ENCODE measurements around the gene IL1RAPL1.

The IL1RAPL1 gene

DNA sequence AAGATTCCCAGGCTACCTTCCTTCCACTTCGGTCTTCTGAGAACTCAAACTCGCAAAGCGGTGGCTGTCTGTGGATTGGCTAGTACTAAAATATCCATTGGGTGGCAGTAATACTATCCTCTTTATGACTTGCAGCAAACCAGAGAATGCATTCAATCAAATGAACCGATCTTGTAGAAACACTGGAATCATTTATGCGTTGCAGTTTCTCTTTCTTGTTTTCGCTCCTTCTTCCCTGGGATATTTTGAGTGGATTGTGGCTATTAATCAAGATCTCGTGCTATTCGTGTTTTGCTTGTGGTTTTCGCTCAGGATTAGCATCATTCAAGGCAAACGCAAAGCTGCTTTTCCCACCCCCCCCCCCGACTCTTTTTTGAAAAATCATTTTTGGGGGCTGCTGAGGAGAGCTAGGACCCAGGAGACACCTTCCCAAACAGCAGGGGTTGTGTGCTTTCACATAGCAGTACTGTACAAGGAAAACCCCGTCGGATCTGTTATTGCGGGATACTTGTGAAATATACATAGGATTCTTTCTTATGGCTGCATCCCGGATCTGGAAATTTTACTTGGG, at the start of gene IL1RAPL1:
Gene IL1RAPL1 (plus strand): TSS at position 466 of the 571 bp plus-strand sequence.
- no peak for DNase-seq

DNA sequence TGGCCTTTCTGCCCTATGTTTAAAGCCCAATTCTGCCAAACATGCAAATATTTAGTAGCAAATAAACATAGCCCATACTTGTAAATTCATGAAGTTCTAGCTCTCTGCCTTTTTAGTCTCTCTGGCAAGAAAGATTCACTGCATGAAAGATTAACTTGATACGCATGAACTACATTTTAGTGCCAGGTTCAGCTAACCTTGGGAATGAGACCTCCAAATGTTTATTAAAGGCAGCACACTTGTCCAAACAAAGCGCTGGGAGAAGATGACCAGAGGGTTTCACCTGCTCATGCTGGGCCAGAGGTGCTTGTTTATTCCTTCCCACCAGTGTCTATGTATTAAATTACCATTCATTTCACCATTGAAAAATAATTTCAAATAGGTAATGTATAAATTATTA, 44.5 kb upstream of the IL1RAPL1 start:
- DNase-seq = no peak

DNA sequence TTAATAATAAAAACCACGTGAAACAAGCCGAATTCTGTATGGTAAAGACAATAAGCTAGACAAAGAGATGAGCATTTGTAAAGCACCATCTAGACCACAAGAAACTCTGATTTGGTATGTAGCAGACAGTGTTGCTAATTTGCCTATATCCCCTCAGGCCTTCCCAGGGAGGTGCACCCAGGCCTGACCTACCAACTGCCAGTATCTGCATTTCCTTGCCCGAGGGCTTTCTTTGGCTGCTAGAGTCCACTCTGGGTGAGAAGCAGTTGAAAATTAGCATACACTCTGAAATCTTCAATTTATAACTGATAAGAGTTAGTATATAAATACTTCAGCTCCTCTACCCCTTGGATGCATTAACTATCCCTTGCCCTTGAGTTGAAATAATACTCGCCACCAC, 37.4 kb upstream of the IL1RAPL1 start:
- no peak for DNase-seq

DNA sequence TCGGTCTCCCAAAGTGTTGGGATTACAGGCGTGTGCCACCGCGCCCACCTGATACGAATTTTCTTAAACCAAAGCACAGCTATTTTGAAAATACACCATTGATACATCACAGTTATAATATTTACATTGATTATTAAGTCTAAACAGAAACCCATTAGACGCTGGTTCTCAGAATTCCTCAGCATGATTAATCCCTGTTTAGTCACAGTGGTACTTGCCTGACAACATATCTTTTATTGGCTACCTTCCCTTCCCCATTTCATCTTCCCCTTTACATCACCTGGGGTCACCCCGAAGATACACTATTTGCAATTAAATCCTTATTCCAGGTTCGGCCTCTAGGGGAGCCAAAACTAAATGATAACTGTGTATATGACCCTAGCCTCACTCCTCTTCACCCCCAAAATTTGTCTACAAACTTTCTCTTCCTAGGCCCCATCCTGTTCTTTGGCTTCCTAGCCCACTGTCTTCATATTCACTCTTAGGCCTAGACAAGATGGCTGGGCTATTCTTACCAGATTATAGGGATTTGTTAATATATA, 36.8 kb upstream of the IL1RAPL1 start:
- DNase-seq = no peak

DNA sequence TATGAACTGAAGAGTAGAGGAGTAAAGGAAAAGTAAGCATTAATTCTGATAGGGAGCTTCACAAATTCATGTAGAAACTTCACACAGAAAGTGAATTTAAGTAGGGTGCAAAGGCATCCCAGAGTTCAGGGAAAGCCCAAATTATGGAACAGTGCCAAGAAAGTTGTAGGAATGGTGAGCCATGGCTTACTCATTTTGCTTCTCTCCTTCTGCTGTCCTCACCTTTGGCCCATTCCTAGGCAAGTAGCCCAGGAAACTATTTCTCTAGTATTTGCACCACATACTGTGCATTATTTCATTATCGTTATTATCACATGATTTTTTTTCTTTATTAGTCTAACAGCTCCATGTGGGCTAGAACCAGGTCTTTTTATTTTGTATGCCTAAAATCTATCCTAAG, 34.9 kb upstream of the IL1RAPL1 start:
- no peak for DNase-seq

DNA sequence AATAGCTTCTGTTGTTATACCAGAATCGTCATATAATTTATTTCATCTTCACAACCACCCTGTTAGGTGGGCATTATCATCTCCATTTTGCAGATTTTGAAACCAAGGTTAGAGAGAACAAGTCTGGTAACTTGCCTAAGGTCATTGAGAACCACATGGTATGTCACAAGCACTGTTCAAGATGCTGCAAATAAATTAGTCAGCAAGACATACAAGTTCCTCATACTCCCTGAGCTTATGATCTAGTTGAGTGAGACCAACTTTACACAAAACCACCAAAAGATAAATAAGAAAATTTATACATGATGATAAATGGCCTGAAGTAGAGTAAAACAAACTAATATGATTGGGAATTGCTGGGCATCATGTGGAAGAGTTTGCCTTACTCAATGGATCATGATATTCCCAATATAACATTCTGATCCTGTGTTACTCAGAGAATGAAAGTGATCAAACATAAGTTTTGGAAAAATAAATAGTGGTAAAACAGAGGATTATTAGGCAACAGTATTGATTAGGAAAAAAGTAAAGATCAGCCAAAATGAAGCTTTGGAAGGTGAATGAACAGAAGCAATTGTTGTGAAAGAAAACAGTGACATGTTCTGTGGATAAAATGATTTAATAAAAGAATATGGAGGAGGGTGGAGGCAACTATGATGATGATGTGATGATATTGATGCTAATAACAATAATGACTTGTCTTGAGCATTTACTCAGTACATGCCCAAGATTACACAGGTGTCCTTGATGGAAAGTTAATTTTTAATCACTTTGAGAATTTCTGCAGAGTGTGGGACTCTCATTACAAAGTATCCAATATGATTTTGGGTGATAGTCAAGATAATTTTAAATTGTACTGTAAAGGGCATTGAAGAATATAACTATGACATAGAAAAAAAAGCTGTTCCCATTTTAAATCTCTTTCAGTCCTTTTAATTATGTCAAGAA, 34.1 kb upstream of the IL1RAPL1 start:
- DNase-seq = no peak

DNA sequence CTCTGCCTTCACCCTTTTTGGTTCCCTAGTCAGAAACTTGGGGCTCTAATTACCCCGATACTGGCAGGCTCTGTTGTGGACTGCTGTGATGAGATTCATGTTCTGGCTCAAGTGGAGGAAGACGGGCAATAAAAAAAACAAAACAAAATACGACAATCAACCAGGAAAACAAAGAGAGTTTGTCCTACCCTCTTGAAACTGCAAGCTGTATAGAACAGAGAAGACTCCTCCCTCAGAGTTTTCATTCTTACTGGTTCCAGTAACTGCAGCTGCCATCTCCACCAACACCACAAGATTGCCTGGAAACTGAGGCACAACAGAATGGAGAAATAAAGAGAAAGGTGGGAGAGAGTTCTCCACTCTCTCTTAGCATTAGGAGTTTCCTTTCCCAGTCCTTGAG, 11.1 kb upstream of the IL1RAPL1 start:
- DNase-seq = no peak

DNA sequence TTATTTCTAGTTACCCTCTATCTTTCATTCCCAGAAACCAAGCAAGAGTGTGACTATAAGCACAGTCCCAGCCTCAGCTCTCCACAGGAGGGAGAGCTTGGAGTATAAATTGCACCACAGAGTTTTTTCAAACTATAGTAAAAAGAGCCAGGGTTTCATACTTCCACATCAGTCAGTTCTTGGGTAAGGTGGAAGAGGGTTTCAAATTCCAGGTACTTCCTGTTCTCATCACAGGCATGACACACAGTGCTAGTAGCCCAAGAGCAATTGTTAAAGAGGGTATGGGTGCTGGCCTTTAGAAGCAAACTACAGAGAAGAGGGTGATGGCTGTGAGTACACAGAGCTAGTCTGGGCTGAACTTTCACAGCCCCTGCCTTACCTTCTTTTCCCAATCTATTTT, 5.7 kb upstream of the IL1RAPL1 start:
- DNase-seq = no peak

DNA sequence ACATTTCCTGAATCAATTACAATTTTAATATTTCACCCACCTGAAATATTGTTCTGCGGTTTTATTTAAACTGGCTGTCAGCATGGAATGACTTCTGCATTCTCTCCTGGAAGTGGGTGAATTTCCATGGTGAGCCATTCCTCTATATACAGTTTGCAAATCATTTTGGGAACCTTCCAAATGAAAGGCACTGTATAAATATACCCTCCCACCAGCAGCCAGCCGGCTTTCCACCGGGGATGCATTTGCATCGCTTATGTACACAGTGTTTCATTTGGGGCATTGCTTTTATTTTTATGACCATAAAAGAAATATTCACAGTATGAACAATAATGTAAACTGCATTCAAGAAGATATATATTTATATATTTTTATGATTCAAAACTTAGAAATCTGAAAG, 4.7 kb upstream of the IL1RAPL1 start:
- no peak for DNase-seq

DNA sequence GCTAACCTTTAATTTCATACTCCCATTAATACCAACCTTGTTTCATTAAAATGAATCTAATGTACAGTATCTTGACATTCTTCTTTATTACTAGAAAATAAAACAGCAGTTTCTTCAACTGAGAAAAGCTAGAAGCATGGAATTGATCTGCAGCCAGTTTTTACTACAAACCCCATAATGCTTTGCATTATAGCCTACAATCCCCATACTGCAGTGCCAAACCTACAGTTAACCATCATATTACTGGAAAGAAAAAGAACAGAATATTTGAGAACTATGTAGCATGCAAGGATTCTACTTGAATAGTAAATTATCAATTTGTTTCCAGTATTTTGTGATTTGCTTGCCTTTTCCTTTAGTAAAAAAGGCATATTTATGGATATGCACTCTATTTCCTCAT, 3.2 kb upstream of the IL1RAPL1 start:
- DNase-seq = no peak

DNA sequence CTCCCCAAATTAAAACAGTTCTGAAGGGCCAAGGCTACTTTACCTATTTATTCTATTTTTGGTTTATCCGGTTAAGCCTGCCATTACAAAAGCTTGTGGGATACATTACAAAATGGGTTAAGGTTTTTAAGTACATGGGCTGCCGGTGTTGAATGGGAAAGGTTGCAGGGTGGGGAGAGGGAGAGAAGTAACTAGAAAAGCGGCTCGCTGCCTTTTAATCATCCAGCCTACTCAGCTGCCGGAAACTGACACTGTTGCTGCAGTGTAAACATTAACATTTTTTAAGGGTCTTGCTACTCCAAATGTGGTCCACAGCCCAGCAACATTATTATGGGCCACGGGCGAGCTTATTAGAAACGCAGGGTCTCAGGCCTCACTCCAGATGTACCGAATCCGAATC, 1.5 kb upstream of the IL1RAPL1 start:
- no peak for DNase-seq

DNA sequence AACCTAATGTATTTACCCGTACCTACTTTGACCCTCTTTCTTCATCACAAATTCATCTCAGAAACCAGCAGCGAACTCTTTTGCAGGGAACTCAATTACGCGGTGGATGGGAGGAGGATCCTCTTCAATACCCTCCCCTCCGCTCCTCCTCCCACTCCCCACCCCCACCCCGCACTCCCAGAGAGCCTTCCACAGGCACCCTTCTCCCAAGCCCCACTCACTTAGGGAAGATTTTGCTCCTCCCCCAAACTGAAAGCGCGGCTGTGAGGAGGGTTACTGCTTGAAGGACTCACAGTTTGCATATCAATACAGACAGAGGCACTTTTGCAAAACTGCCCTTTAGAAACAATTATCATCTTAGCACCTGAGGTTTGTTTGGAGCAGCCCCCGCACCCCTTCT, 960 bp upstream of the IL1RAPL1 start:
- no peak for DNase-seq

DNA sequence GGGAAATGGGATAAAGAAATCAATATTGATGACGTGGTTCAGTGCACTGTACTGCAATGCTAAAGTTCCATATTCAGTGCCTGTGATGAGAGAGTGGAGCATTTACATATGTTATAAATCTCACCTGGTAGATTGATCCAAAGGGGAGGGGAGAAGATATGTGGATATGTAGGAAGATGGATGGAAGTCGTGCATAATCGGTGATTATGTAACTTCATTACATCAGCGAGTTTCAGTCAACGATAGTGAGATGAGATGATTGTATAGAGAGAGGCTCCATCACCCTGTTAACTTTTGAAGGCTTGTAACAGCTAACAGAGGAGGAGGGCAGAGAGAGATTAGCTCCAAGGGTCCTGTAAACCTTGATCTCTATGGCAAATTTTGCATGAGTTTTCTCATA, 1.8 kb downstream of the IL1RAPL1 start:
- DNase-seq = no peak

DNA sequence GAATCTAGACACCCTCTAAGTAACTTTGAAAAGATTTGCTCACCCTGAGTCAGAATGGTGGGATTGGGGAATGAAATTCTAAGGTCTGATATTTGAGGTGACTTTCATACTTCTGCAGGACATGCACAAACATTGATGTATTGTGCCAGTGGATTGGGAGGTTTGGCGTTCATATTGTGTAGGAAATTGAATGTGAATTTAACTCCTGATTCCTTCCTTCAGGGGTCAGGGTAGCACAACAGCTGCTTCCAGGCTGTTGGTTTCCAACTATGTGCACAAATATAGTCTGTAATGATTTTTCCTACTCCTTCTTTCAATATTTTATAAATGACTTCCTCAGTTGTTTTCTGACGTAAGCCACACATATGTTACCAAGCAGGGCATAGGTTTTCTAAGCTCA, 3.1 kb downstream of the IL1RAPL1 start:
- no peak for DNase-seq

DNA sequence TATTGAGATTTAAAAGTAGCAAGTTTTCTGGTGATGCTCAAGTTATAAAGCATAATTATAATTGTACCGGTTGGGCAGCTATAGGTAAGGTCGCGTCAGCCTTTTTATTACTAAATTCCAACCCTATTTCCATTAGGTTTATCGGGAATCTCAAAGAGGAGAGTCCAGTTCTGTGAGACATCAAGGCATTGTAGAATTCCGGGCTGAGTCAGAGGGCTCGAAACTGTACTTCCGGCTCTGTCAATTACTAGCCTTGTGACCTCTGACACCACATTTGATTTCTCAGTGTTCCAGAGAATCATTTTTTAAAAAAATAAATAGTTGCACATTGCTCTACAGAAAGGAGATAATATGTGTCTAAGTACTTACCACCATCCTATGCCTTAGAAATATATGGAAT, 4.3 kb downstream of the IL1RAPL1 start:
- no peak for DNase-seq

DNA sequence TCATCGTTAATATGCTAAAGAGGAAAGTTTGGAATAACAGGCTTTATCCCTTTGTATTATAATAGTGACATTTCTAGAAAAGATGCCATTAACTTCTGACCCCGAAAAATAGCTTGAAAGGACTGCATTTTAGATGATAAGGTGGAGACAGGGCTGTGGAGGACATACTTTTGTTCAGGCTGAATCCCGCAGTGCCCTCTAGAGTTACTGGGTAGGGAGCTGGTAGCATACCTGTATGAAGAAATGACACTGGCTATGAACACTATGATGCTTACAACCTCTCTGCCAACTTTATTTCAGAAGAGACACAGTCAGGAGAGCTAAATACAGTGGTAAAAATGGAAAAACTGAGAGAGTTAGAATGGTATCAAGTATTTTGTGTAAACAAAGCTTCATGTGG, 8.1 kb downstream of the IL1RAPL1 start:
- DNase-seq = no peak

DNA sequence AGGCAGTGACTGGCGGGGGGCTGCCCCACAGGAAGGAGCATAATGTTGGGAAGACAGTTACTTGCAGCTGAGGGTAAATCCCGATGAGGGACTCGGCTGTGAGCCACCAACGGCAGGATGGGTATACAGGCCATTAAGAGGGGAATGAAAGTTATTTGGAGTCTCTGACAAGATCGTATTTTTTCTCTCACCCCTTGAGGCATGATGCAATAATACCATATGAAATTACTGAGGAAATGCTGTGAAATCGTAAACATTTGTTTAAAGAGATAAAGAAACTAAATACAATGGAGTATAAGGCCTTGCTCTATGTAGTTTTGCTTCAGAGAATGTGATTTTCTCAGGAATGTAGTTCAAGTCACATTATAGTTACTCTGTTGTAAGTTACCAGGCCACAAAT, 12.7 kb downstream of the IL1RAPL1 start:
- no peak for DNase-seq

DNA sequence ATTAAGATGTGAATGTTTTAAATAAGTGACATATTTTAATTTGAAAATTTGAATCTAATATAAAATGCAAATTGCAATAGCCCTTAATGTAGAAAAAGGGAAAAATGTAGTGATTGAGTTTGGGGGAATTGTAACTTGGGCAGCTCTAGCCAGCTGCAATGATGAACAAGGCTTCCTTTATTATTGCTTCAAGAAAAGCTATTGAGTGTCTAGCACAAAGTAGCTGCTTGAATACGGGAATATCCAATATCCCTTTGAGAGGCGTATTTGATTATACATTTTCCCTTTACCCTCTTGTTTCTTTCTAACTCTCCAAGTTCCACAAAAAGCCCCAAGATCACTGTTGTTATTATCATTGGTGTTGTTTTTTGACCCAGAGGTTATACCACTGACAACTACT, 21.8 kb downstream of the IL1RAPL1 start:
- no peak for DNase-seq

DNA sequence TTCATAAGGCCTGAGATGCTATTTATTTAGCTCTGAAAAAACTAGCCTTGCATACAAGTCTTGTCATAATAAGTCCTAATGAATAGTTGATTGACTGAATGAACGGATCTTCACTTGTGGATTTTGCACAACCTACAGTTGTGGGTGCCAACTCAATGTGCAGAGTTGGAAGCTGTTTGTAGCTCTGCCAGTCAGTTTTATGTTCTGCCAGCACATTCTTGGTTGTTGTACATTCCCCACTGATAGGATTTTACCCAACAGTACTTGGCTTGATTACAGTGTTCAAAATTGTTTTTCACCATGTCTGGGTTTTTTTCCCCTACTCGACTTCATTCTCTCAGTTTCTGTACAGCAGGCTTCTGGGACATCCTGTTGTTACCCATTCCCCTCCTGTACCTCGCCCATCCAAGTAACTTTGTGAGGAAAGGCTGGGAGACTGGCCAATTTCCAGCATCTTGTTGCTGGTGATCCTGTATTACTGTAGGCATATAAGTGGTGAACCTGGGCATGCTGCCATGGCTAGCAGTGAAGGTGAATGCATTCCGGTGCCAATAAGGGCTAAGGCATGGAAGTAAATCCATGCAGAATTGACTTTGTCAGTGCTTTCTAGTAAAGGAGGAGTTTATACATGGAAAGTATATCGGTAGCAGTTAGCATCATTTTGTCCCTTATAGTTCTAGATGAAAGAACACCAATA, 22.8 kb downstream of the IL1RAPL1 start:
- DNase-seq = no peak

DNA sequence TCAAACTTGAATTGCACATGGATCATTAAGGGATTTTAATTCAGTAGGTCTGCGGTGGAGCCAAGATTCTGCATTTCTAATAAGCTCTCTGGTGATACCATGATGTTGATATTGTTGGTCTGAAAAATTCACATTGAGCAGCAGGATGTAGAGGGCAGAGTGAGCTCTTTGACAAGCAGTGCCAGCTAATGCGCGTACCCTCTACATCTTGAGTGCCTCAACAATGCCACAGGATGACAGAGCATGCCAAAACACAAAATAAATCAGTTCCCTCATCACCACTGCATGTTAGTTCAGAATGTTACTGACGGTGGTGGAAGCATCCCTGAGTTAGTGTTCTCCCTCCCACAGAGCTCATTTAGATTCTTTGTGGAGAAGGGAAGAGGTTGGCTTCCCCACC, 23.5 kb downstream of the IL1RAPL1 start:
- no peak for DNase-seq

DNA sequence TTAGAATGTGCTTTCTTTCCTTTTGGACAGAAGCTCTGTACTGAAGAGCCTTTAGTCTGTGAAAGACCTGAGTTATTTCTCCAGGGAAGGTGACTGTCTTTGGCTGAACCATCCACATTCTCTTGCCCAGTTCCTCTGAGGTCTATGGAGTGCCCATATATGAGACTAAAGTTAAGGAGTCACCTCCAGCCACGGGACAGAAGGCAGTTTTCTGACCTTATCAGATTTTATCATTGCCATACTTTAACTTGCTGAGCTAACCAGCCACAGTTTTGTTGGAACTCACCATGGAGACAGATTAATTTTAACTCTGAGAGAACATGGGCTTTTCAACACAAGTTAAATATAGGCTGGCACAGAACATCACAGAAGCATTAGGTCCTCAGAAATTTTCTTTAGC, 26.3 kb downstream of the IL1RAPL1 start:
- no peak for DNase-seq

DNA sequence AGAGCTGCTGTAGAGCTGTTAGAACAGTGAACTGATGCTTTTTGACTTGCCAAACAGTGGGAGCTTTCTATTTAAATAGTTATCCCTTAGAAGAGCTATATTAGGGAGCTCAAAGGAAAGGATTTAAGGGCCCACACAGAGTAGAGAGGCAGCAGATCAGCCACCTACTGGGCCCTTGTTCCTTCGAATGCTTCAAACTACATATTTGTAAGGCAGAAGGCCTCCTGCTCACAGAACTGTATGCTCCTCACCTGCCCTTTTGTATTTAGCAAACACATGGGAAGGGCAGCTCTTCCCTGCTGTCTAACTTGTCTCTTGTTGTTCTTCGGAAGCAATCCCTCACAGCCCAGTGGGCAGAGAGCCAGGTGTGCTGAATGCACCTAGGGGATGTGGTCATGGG, 38.0 kb downstream of the IL1RAPL1 start:
- no peak for DNase-seq

DNA sequence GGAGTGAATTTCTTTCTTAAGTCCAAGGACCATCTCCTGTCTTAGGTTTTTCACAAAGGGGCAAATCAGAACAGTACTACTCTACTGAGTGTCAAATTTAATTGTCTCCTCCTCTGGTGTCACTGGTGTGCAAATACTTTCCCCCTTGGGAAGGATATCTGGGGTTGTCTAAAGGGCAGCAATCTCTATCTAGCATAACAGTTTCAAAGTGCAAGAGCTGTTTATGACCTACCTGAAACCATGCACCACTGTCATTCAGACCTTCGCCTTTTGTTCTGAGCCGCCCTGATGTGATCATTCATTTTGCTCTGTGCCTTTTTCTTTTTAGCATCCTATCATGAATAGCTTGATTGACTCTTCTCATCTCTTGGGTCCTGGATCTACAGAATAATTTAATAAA, 39.3 kb downstream of the IL1RAPL1 start:
- DNase-seq = no peak

DNA sequence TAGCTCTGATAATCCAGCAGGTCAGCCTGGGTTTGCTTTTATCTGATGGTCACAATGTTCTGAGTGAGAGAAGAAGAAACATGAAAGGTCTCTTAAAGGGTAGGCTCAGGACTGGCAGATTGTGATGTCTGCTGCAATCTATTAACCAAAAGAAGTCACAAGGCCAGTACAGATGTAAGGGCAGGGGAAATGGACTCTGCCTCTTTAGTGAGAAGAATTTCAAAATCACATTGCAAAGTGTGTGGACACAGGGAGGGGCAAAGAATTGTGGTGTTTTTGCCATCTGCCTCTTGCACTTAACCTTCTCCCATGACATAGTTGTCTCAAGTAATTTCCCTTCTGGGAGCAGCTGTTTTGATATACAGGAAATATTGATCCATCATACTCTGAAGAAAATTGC, 40.9 kb downstream of the IL1RAPL1 start:
- DNase-seq = no peak

Measured in stimulated activated CD4-positive, alpha-beta T cell treated with anti-CD3 and anti-CD28 coated beads, Interleukin-15, amount 100 ng/mL, for 24 hours (primary cell).